Osteocyte (in vitro differentiated cells): ENCODE data around the gene SARM1. TPM values are rescaled to one million over a fixed set of nuclear protein-coding genes. Genes with fewer than 3 reads are reported as not detected.

Experiments
- DNase-seq: peaks from one replicate; pipeline ENCODE4 v3.0.0; 2021; ENCODE audit warnings: mixed read lengths; ENCODE audit not compliant: unreplicated experiment; ENCODE audit errors: extremely low spot score
- H3K27ac Mint-ChIP-seq: one replicate; pipeline ENCODE4 v1.8.0; 2021; ENCODE audit warnings: mild to moderate bottlenecking, mixed read lengths; ENCODE audit not compliant: unreplicated experiment
- H3K27me3 Mint-ChIP-seq: one replicate; pipeline ENCODE4 v1.8.0; 2021; ENCODE audit warnings: mixed read lengths; ENCODE audit not compliant: unreplicated experiment
- H3K36me3 Mint-ChIP-seq: one replicate; pipeline ENCODE4 v1.8.0; 2021; ENCODE audit warnings: mixed read lengths; ENCODE audit not compliant: unreplicated experiment
- H3K4me1 Mint-ChIP-seq: one replicate; pipeline ENCODE4 v1.8.0; 2021; ENCODE audit warnings: mixed read lengths; ENCODE audit not compliant: unreplicated experiment
- H3K4me3 Mint-ChIP-seq: one replicate; pipeline ENCODE4 v1.8.0; 2021; ENCODE audit warnings: mild to moderate bottlenecking, moderate library complexity, mixed read lengths; ENCODE audit not compliant: unreplicated experiment
- H3K9me3 Mint-ChIP-seq: one replicate; pipeline ENCODE4 v1.8.0; 2021; ENCODE audit warnings: mixed read lengths; ENCODE audit not compliant: unreplicated experiment
- total RNA-seq: library from RNA; stranded (reverse); gene quantifications from 2 replicates; pipeline ENCODE4 v1.2.1, GENCODE V29; 2021
- TF ChIP-seq, protein P1 (sequence below): fragments of 200-600 bp; sonication (generic); IDR thresholded peaks from 2 replicates; pipeline ENCODE4 v1.5.0; 2021; ENCODE audit warnings: antibody characterized with exemption, mild to moderate bottlenecking, moderate library complexity

SARM1 gene
- total RNA-seq, 1 donor from 2014 or later: 27.8 TPM

GRCh38 chr17:28364665-28365363 is 6.7 kb upstream of the SARM1 start, which contains the start of gene SEBOX:
SEBOX (minus strand) TSS chr17:28365199; CDS start chr17:28365151, 48 bp downstream.
- no peaks in the 10 kb centered on the region for H3K27me3 Mint-ChIP-seq
- H3K9me3 Mint-ChIP-seq: no peaks in the 10 kb centered on the region
- H3K4me1 Mint-ChIP-seq: peaks cover 2% of the 10 kb centered on the region
- H3K4me3 Mint-ChIP-seq: no peak within 1 kb of the TSS
- TF ChIP-seq, protein P1, sequence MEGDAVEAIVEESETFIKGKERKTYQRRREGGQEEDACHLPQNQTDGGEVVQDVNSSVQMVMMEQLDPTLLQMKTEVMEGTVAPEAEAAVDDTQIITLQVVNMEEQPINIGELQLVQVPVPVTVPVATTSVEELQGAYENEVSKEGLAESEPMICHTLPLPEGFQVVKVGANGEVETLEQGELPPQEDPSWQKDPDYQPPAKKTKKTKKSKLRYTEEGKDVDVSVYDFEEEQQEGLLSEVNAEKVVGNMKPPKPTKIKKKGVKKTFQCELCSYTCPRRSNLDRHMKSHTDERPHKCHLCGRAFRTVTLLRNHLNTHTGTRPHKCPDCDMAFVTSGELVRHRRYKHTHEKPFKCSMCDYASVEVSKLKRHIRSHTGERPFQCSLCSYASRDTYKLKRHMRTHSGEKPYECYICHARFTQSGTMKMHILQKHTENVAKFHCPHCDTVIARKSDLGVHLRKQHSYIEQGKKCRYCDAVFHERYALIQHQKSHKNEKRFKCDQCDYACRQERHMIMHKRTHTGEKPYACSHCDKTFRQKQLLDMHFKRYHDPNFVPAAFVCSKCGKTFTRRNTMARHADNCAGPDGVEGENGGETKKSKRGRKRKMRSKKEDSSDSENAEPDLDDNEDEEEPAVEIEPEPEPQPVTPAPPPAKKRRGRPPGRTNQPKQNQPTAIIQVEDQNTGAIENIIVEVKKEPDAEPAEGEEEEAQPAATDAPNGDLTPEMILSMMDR: no peak
- H3K36me3 Mint-ChIP-seq: peaks cover 8% of the 10 kb centered on the region
- no peak within 1 kb of the TSS for H3K27ac Mint-ChIP-seq
- no peak for DNase-seq

DNA sequence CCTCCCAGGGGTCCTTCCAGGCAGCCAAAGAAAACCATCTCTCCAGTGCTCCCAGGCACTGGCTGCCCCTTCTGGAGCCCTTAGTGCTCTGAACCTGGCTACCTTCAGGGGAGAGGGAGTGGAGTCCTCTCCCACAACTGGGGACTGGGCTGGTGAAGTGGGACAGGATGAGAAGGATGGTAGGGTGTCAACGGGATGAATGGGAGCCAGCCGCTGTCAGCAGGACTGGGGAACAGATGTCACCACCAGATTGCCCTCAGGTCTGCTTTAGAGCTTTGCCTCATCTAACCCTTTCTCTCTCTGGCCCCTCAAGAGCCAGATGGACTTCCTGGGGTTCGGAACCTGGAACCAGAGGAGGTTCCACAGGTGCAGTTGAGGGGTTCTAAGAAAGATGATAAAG is 6.0 kb upstream of the SARM1 start:
- Mint-ChIP-seq H3K27me3 (no peaks in the 10 kb centered on the region), H3K4me1 (peaks cover 8% of the 10 kb centered on the region), H3K36me3 (peaks cover 5% of the 10 kb centered on the region), H3K4me3 (no peak overlapping the region), H3K9me3 (no peaks in the 10 kb centered on the region), H3K27ac (no peak overlapping the region)
- DNase-seq: no peak
- TF ChIP-seq, protein P1: no peak

DNA sequence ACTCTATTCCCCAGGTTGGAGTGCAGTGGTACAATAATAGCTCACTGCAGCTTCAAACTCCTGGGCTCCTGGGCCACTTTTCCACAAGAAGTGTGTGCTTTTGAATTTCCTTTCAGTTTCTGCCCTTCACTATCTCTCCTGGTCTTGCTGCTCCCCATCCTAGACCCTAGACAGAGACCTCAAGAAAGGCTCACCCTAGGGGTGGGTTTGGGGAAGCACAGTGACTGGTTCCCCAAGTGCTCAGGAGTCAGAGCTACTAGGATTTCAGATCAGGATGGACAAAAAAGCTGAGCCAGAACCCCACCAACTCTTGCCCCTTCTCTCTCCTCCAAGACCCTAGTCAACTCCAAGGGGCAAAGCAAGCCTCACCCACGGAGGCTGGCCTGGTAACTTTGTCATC is 4.9 kb upstream of the SARM1 start:
- DNase-seq: no peak
- H3K36me3 Mint-ChIP-seq: no peaks in the 10 kb centered on the region
- H3K27ac Mint-ChIP-seq: no peak overlapping the region
- H3K4me1 Mint-ChIP-seq: peaks cover 15% of the 10 kb centered on the region
- H3K4me3 Mint-ChIP-seq: no peak overlapping the region
- no peaks in the 10 kb centered on the region for H3K27me3 Mint-ChIP-seq
- no peaks in the 10 kb centered on the region for H3K9me3 Mint-ChIP-seq
- TF ChIP-seq, protein P1: no peak

GRCh38 chr17:28367641-28368305 is 3.7 kb upstream of the SARM1 start:
- no peaks in the 10 kb centered on the region for H3K27me3 Mint-ChIP-seq
- H3K4me1 Mint-ChIP-seq: peaks cover 16% of the 10 kb centered on the region
- H3K4me3 Mint-ChIP-seq: no peak overlapping the region
- no peaks in the 10 kb centered on the region for H3K36me3 Mint-ChIP-seq
- DNase-seq: no peak
- H3K27ac Mint-ChIP-seq: no peak overlapping the region
- no peaks in the 10 kb centered on the region for H3K9me3 Mint-ChIP-seq
- TF ChIP-seq, protein P1: no peak

DNA sequence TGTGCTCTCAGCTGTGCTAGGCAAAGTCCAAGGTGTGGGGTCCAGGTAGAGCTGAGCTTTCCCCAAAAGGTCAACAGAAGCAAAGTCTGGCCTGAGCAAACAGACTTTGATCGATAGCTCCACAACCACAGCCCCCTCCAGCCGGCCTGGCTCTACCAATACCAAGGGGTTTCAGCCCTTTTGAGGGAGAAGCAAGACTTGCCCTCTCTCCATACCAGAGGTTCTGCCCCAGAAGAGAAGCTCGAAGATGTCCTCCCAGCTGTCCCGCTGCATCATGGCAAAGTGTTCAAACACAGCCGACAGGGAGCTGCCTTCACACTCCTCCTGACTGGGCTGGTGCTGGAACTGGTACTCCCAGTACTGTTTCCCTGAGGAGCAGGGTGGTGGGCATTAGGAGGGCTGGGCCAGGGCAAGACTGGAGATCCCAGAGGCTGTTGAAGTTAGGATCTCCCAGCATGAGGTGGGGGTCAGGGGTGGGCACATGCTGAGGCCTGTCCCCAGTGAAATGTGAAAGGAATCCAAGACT is 3.1 kb upstream of the SARM1 start:
- Mint-ChIP-seq H3K27me3 (no peaks in the 10 kb centered on the region), H3K4me1 (peaks cover 22% of the 10 kb centered on the region), H3K9me3 (no peaks in the 10 kb centered on the region), H3K27ac (no peak overlapping the region), H3K4me3 (no peak overlapping the region), H3K36me3 (no peaks in the 10 kb centered on the region)
- TF ChIP-seq, protein P1: no peak
- no peak for DNase-seq
